Measurements from ENCODE around the gene TRAPPC11. TPM values are rescaled to one million over a fixed set of nuclear protein-coding genes. Genes with fewer than 3 reads are reported as not detected.
A peak's percentile ranks its signal among the peaks of the same experiment; 100 is the strongest.

Gene TRAPPC11
- total RNA-seq, result 37.3 and 43.0 TPM in 2 replicates
- long read RNA-seq, full-length matches to known transcripts, result 8 of 27 reads
- long read RNA-seq, partial matches to known transcripts, result 14 of 27 reads
- long read RNA-seq, other reads (novel, unspliced or antisense), result 5 of 27 reads

- H3K27ac Mint-ChIP-seq (ENCODE audit: unreplicated experiment), result peak within 1 kb of the TSS; percentile 95
- H3K4me1 Mint-ChIP-seq (ENCODE audit: unreplicated experiment), result peaks cover 32% of the 10 kb centered on the region
- peak within 1 kb of the TSS; percentile 90 for H3K4me3 Mint-ChIP-seq (ENCODE audit: unreplicated experiment)
- H3K9me3 Mint-ChIP-seq (ENCODE audit: unreplicated experiment), result no peaks in the 10 kb centered on the region
- H3K27me3 Mint-ChIP-seq (ENCODE audit: unreplicated experiment), result no peaks in the 10 kb centered on the region
- peak; percentile 99 for DNase-seq (ENCODE audit: extremely low spot score, unreplicated experiment)
- peak; percentile 29 for TF ChIP-seq CTCF (IDR thresholded peaks at IDR 0.05)
- H3K36me3 Mint-ChIP-seq (ENCODE audit: unreplicated experiment), result peaks cover 8% of the 10 kb centered on the region
Observed at GRCh38 chr4:183659029-183659871, at the start of gene TRAPPC11, which contains the start of gene RWDD4. TSS of gene TRAPPC11 (plus strand) at chr4:183659293. CDS start at chr4:183663868, 4,575 bp downstream. TSS of gene RWDD4 (minus strand) at chr4:183659185. CDS start at chr4:183658952, 233 bp downstream.

GRCh38 chr4:183610033-183610432 is 49.1 kb upstream of the TRAPPC11 start:
- TF ChIP-seq CTCF (IDR thresholded peaks at IDR 0.05), result no peak
- DNase-seq (ENCODE audit: extremely low spot score, unreplicated experiment), result no peak
- Mint-ChIP-seq H3K36me3 (ENCODE audit: unreplicated experiment) (no peaks in the 10 kb centered on the region), H3K27ac (ENCODE audit: unreplicated experiment) (no peak overlapping the region), H3K4me3 (ENCODE audit: unreplicated experiment) (no peak overlapping the region), H3K4me1 (ENCODE audit: unreplicated experiment) (peaks cover 14% of the 10 kb centered on the region), H3K9me3 (ENCODE audit: unreplicated experiment) (peaks cover 4% of the 10 kb centered on the region), H3K27me3 (ENCODE audit: unreplicated experiment) (no peaks in the 10 kb centered on the region)

DNA sequence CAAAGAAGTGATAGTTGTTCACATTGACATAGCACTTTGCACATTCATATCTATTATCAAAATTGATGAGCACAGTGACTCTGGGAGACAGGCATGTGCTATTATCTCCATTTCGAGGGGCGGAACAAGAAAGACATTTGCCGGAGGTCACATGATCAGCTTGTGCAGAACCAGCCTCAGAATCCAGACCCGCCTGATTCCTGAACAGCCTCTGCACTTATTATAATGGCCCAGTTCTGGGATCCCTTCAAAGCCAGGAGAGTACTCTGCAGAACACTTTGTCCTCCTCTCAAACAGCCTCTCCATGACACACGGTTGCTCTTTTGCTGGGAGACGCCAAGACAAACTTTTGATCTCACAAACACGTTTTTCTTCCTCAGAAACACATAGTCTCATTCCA is 48.5 kb upstream of the TRAPPC11 start:
- Mint-ChIP-seq H3K27ac (ENCODE audit: unreplicated experiment) (peak overlapping the region; percentile 6), H3K27me3 (ENCODE audit: unreplicated experiment) (no peaks in the 10 kb centered on the region), H3K4me3 (ENCODE audit: unreplicated experiment) (no peak overlapping the region), H3K36me3 (ENCODE audit: unreplicated experiment) (no peaks in the 10 kb centered on the region), H3K4me1 (ENCODE audit: unreplicated experiment) (peaks cover 14% of the 10 kb centered on the region), H3K9me3 (ENCODE audit: unreplicated experiment) (peaks cover 4% of the 10 kb centered on the region)
- no peak for DNase-seq (ENCODE audit: extremely low spot score, unreplicated experiment)
- TF ChIP-seq CTCF (IDR thresholded peaks at IDR 0.05), result no peak

DNA sequence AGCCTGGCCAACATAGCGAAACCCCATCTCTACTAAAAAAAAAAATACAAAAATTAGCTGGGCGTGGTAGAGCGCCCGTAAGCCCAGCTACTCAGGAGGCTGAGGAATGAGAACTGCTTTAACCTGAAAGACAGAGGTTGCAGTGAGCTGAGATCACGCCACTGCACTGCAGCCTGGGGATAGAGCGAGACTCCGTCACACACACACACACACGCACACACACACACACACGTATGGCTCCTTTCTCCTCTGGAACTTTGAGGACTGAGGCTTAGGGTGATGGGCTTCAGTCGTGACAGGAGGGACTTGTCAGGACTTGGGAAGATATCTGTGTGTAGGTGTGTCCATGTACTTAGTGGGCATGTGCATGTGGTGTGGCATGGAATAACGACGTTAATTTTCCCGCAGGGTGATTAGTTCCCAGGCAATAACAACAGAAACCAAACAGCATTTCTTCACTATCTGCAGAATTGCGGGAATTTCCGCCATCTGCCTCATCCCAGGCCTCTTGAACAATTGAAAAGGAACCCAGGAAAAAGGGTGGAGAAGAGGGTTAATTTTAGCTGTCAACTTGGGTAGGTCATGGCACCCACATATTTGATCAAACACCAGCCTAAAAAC is 47.8 kb upstream of the TRAPPC11 start:
- peaks cover 4% of the 10 kb centered on the region for H3K9me3 Mint-ChIP-seq (ENCODE audit: unreplicated experiment)
- no peaks in the 10 kb centered on the region for H3K36me3 Mint-ChIP-seq (ENCODE audit: unreplicated experiment)
- no peak for DNase-seq (ENCODE audit: extremely low spot score, unreplicated experiment)
- H3K4me3 Mint-ChIP-seq (ENCODE audit: unreplicated experiment), result no peak overlapping the region
- H3K4me1 Mint-ChIP-seq (ENCODE audit: unreplicated experiment), result peaks cover 14% of the 10 kb centered on the region
- TF ChIP-seq CTCF (IDR thresholded peaks at IDR 0.05), result no peak
- H3K27me3 Mint-ChIP-seq (ENCODE audit: unreplicated experiment), result no peaks in the 10 kb centered on the region
- no peak overlapping the region for H3K27ac Mint-ChIP-seq (ENCODE audit: unreplicated experiment)
